ENCODE results near the gene PHYHIPL.

Gene PHYHIPL

DNA sequence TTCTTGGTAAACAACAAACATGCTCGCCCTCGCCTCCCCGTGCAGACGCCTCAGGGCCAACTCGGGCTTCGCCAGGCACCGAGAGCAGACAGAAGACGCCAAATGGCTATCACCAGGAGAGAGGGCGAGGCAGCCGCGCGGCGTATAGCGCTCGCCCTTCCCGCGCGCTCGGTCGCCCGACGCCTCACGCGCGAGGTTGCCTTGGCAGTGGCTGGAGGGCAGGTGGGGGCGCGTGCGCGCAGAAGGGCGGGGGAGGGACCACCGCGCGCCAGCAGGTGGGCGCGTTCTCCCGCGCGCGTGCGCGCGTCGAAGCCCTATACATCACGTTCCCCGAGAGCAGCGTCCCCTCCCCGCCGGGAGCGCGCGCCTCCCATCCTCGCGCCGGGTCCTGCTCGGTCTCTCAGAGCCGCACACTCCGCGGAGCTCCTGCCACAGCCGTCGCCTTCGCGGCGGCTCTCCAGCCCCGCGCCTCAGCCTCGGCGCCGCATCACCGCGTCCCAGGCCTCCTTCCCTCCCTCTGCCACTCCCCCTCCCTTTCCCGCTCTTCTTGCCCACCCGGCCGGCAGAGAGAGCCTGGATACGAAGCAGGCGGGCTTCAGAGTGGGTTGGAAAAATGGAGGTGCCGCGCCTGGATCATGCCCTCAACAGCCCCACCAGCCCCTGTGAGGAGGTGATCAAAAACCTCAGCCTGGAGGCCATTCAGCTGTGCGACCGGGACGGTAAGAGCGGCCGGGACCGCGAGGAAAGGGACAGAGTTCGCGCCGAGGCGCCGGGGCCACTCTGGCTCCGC, at the start of gene PHYHIPL:
Gene PHYHIPL, plus strand, starts transcription at position 403 of the 790 bp plus-strand sequence. Its CDS starts 211 bp downstream, at position 614.
- no peak for DNase-seq

DNA sequence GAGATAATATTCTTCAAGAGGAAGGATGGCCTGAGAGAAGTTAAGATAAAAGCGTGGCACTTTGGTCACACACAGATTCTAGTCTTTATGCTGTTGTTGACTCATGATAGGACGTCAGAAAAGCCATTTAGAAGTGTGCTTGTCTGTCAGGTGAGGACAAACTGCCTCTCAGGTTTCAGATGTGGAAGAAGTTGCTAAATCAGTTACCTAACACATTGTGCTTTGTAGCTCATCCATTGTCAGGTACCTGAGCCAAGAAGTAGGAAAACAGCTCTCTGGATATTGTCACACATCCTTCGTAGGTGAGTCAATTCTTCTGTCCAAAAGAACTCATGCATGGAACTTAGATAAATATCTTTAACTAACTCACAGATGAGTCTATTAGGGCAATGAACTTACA, 49.5 kb upstream of the PHYHIPL start:
- DNase-seq: no peak

DNA sequence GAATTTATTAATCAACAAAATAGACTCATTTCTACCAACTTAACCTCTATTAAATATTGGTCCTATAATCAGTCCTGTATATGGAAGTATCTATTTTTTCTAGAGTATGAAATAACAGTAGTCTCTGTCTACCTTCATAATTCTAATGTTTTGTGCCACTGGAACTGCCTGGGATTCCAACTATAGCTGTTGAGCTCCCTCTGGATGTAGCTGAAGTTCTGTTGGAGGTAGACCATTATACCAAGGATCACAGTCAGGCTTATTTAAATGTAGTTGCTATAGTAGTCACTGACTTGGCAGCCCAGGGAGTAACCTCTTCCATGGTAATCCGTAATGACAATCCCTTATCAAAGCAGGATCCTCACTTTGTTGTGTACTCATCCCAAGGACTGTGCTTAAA, 48.5 kb upstream of the PHYHIPL start:
- DNase-seq: no peak

DNA sequence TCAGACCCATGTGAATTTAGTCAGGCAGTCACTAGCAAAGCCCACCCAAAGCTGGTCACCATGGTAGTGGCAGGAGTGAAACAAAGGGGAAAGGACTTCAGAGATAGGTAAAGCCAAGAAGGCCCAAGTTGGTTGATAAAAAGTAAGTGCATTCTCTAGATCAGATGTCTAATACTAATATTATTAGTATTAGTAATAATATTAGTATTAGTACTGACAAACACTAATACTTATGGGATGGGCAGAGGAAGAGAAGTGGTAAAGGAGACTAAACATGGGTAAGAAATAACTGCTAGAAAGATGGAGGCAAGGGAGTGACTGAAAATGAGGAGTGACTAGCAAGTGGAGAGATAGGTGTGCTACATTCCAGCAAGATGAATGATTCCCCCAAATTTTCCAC, 46.6 kb upstream of the PHYHIPL start:
- DNase-seq: no peak

DNA sequence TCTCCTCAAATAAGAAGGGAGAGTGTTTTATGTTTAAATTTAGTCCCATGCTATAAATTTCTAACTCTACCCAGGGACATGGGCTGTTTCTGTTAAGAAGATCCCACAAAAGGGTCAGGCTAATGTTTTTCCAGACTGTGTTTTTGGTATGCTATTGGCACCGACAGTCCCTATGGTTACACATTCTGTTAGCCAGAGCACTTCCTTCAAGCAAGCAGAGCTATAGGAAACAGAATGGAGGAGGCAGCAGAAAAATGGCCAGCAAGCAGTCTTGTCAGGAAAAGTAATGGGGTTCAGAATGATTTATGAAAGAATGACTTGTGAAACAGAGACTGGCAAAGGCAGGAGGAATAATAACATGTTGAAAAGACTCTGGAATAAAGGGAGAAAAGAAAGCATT, 44.8 kb upstream of the PHYHIPL start:
- DNase-seq: no peak

DNA sequence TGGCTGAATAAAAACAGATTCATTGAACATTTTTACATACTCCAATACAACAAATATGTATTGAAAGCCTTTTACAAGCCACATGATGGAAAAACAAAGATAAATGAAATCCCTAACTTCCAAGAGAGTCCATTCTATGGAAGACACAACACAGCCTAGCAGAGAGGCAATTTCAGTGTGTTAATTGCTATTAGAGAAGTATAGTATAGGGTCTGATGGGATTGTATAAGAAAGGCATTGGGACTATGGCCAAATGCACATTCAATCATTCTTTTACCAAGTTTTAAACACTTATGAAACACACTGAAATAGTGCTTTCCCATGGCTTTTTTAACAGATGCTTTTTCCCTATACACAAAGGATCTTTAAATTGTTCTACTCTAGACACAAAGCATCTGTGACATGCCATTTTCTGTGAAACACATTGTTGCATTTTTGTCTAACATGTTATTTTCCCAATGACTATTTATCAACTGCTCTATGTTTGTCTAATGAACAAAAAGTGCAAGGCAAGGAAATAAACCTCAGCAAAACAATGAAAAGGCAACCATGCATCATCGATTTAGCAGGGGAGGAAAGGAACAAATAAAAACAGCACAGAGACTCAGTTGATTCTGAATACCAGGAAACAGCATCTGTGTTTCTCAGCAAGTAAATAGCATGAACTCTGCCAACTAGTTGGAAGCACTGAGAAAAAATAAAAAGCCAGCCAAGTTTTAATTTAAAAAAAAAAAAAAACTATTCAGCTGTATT, 42.4 kb upstream of the PHYHIPL start:
- no peak for DNase-seq

DNA sequence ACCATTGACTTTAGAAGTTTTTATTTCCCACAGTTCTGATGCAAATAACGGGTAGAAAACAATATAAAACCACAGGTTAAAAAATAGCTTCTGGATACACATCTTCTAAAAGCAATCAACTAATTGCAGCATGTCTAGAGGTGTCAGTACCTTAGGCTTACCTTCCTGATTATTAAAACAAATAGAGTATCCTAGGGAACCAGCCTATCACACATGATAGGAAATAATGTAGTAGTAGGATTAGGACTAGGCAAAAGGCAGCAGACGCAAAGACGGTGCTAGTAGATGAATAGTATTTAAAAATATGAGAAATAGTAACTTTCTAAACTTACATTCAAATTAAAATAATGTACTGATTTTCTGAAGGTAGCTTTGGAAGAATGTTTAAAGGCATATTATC, 41.7 kb upstream of the PHYHIPL start:
- no peak for DNase-seq

DNA sequence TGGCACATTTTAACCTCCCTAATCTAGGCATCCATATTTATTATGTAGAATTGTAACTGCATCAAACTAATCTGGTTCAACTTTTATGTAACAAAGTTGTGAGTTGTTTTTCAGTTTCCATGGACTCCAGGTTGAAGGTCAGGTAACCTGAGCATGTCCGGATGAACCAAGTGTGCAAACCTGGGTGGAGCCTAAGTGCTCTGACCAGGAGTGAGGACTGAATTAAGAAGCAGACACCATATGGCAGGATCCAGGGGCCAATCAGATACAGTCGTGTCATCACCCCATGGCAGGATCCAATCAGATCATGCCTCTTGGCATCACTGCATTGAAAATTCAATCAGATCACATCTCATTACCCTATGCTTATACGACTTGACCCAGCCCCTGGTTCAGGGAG, 41.2 kb upstream of the PHYHIPL start:
- DNase-seq: no peak

DNA sequence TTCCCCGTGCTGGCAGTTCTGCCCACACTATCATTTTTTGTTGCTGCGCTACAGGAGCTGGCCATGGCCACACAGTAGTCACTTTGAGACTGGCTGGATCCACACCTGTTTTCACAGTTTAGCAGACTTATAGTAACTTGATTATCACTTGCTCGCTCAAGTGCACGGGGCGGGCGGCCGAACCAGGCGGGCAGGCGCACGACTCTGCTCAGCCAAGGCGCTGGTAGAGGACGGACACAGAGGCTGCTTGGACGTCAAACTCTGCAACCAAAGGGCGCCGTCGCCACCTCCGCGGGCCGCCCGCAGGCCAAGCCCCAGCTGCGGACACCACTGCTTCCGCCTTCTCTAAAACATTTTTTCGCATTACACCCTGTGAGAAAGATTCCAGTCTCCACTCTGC, 38.4 kb upstream of the PHYHIPL start:
- no peak for DNase-seq

DNA sequence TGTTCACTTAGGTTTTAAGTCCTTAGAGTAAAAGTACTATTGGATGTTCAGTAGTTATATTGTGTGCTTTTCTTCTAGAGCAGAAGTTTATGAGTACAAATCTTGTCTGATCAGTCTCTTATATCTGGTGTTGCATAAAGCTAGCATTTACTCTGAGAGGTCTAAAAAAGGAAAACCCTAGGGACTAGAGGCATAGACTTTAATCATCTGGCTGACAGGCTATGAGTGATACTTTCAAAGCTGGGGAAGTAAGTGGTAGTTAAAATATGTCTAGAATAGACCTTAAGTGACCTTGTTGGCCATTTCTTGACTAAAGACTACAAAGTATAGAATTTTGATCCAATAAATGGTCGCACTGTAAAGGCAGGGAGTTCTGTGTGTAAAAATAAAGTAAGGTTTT, 32.9 kb upstream of the PHYHIPL start:
- DNase-seq: no peak

DNA sequence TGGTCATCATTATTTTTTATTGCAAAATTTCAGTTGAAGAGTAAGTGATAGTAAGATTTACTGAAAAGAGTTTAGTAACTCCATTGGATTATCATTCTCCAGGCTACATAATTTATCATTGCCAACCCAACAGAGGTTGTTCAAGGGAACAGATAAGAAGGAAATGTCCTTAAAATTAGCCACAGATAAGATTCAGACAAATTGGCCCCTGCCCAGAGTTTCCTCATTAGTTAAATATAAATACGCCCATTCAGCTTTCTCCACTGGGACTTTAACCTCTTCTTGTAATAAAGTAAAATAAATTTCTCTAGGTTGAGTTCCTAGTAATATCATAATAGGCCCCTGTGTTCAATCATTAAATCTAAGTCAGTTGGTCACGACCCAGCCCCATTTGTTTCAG, 27.7 kb upstream of the PHYHIPL start:
- DNase-seq: no peak

DNA sequence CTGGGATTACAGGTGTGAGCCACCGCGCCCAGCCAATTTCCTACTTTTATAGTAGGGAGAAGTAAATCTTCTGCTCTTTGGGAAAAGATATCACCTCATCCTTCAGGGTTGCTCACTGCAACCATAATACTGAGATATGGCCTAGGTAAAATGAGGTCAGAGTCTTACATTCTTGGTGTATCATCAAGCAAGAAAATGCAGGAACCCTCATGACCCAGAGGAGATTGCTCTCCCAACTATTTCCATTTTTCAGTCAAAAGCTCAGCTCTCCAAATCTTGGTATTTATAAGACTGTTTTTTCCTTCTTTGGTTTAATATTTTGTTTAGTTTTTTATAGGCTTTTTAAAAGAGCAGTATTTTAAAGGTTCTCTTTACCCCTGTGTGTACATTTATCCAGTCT, 20.9 kb upstream of the PHYHIPL start:
- DNase-seq: no peak

DNA sequence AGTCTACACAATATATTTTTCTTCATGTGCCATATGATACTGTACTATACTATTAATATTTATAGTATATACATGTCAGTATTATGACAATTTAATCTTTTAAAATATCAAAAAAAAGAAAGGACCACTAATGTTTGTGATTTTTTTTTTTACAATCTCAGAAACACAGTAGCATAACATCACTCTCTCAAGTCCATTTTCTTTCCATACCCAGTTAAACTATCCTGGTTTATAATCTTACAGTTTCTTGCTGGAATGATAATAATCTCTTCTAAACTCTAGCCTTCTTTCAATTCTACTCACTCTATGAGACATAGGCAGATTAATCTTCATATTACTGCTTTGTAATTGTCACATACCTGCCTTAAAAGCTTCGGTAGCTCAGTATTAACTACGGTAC, 8.9 kb upstream of the PHYHIPL start:
- no peak for DNase-seq

DNA sequence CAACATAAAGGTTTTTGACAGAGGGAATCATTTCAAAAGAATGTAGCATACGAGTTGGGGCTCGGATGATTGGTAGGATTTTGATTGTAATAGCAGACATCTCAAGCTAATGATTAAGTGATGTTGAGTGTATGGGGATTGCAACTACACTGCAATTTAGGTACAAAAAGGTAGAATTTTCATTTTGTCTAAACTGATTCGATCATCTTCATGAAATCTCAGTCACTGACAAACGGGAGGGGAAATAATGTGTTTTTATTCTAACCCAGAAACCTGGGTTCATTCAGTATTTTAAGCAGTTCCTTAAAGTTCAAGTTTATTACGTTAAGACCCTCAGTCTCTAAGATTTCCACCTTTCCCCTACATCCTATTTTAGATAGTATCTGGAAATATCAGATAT, 3.9 kb upstream of the PHYHIPL start:
- no peak for DNase-seq

DNA sequence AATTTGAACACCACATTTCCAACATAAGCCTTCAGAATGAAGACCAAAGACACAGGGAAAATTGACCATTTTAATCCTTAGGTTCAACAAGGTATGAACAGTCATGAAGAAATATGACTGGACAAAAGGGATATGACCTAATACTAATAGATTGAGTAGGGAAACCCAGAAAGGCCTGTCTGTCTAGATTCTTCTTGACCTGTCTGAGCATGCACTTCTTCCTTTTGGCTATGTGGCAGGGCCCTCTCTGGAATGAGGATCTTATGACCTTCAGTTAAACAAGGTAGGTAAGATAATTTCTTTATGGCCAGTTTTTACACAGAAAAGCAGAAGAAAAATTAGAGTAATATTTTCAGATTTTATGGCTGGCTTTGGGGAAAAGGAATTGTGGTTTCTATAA, 3.0 kb upstream of the PHYHIPL start:
- no peak for DNase-seq

DNA sequence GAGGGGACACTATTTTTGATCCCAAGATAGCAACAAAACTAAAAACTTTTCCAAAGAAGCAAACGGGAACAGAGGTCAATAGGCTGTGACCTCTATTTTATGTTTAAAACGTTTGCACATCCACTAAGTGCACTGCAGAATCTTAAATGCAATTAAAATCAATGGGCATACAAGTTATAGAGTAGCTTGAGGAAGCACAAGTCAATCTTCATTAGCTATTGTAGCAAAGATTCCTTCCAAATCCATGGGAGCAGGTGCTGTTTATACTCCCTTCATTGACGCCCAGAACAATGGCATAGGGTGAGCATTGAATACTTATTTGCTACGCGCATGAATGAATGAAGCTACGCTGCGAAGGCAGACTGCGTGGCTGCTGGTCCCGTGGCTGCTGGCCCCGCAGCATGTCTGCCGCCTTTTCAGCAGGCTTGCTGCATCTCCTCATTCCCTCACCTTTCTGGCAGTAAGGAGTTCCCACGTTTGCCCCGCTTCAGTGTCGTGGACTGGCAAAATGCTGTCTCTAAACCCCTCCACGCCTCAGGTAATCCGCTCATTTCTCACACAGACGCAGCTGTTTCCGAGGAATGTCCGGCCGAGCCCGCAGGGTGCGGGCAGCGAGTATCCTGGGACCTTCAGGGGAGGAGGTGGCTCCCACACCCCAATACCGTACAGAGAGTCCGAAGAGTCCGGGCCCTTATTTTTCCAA, 754 bp upstream of the PHYHIPL start:
- DNase-seq: no peak

DNA sequence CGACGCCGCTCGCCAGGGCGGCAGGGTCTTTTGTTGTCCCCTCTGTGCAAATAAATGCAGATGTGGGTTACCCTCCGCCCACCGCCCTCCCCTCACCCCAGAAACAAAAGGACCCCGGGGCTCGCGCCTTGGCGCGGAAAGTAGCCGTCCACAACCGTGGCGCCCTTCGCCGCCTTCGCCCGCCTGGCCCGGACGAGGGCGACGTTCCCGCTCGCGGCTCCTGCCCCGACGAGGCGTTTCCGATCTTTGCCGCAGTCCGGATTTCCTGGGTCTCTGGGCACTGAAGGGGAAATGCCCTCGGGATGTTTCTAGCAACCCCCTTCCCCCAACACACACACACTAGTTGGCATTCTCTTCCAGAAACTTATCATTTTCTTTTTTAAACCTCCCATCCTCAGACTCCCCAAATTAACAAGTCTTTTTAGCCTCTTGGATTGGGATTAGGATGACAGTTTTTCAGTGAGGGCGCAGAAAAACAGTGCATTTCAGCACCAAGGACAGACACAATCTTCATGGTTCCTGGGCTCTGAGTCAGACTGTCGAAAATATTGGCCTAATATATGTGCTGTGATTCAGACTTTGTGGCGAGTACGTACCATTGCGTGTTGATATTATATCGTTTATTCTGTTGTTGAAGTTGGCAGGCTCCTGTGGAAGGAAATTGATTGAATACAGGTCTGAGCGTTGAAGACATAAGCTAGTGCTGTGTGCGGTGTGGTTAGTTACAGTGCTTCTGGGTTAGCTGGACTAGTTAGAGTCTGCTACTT, 771 bp downstream of the PHYHIPL start:
- no peak for DNase-seq

DNA sequence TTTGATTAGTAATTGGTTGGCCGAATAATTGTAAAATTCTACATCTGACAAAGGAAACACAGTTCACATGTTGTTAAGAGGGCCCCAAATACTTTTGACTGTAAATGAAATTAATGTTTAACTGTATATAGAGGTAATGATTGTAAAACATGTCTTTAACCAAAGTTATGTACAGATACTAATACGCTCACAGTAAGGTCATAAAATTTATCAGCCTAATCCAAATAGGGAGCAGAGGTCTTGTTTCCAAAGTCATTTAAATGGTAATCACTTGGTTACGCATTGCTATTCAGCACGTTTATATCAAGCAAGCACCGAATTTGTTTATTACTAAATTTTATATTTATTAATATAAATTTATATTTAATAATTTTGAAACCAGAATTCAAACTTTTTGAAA, 1.4 kb downstream of the PHYHIPL start:
- no peak for DNase-seq

DNA sequence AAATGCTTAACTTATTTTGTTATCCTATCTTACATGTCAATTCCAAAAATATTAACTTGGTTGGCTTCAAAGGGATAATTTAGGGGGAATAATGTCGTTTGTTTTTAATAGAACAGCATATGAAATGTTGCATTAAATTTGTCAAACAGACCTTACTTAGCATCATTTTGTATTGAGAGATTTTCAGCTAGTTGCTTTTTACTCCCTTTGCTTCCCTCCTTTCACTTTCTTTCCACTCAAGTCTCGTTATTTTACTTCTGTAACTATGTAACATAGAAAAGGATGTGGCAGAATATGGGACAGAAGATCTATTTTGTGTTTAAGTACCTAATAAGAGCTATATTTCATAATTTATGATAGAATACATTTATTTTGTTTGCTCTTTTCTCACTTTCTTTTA, 2.6 kb downstream of the PHYHIPL start:
- no peak for DNase-seq

DNA sequence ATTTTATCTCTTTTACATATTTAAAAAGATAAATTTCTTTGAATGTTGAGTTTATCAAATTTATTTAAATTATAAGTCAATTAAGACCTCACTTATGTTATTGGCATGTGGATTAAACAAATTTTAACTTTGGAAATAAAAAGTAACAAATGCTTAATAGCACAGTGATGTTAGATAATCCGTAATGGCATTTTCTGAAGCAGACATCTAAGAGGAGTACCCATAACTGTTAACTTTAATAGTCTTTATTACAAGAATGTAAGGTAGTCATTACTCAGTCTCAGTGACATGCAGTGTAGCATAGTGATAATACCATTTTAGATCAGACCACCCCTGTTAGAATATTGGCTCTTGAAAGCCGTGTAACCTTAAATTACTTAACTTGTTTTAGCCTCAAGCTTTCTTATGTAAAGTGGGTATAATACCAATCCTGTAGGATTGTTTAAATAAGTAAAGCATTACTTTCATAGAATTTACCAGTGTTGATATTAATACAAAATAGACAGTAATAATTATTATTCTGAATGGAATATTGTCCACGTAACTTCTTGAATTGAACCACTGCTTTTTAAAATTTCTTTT, 4.3 kb downstream of the PHYHIPL start:
- DNase-seq: no peak

DNA sequence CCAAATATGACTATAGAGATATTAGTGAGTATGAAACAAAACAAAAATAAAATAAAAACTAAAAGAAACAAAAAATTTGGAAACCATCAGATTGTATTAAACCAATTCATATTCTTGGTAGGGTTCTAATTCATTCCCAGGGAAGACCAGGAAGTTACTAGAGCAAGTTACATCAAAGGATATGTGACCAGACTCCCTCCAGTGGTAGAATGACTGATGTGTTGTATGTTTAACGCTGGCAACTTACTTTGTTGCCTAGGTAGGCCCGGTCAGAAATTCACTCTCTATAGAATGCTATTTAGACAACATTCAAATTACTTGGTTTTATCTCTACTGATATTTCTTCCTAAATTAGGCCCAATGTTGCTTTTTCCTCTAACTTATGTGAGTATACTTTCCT, 5.2 kb downstream of the PHYHIPL start:
- no peak for DNase-seq

DNA sequence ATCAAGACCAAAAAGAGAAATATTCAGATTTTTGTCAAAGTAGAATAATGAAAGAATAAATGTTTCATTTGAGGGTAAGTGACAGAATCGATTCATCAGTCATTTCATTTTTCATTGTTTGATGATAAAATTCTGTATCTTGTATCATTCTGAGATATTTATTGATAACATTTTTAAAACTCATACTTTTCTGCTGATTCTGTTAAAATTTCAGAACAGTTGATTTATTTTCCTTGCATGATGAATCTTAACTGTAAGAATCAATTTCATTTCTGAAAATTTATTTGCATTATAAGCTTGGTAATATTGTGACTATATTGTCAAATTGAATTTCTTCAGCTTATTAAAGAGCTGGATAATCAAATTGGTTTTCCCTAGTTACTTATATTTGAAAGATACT, 13.9 kb downstream of the PHYHIPL start:
- no peak for DNase-seq

DNA sequence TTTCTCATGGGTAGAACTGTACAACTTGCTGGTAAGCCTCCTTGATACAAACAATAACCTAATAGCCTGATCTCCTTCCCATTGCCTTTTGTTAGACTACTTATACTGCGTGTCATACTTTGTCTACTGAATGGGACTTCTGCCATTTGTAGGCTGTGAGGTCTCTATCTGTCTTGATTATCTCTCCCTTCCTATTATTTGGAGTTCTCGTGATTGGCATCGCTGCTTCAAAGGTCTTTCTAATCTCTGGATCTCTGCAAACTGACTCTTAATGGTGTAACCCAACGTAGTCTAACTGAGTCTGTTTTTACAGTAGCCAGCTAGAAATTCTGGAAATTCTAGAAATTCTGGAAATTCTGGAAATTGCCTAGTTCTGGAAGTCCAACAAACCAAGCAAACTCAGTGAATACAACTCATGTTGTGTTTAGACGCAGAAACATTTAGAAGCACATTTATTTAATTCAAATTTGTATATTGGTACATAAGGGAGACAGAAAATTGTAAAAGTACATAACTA, 29.8 kb downstream of the PHYHIPL start:
- no peak for DNase-seq
